Right lobe of liver (tissue), 6 donors: Measurements from ENCODE around the gene SLC4A11. TPM values are rescaled to one million over a fixed set of nuclear protein-coding genes. Genes with fewer than 3 reads are reported as not detected.

ENCODE experiments used
- ATAC-seq, 4 donors: fragments of 200-7000 bp; cut with Tn5 transposase; one replicate each; pipeline ENCODE4 v1.9.1; 2020; ENCODE audit warnings: mild to moderate bottlenecking in 4 of 4, moderate library complexity in 4 of 4
- DNase-seq, 3 donors: peaks; one replicate each; pipeline ENCODE4 v3.0.0-alpha.2; 2020
- H3K27ac ChIP-seq, 3 donors: fragments of 200-600 bp; one replicate each; pipeline ENCODE4 v1.8.0; 2022
- H3K27me3 ChIP-seq, 2 donors: fragments of 200-600 bp; one replicate each; pipeline ENCODE4 v1.8.0; 2022
- H3K36me3 ChIP-seq, 4 donors: fragments of 200-600 bp; sonication (generic) in 1 of 4; one replicate each; pipeline versions ENCODE4 v1.5.1 to v1.8.0; 2017 to 2022; ENCODE audit warnings: control low read depth in 1 of 4
- H3K4me1 ChIP-seq, 4 donors: fragments of 200-600 bp; sonication (generic) in 1 of 4; one replicate each; pipeline versions ENCODE4 v1.5.1 to v1.8.0; 2017 to 2022; ENCODE audit warnings: control low read depth in 1 of 4
- H3K4me3 ChIP-seq, 3 donors: fragments of 200-600 bp; one replicate each; pipeline ENCODE4 v1.8.0; 2022
- H3K9me3 ChIP-seq, 4 donors: fragments of 200-600 bp; sonication (generic) in 1 of 4; one replicate each; pipeline versions ENCODE4 v1.5.1 to v1.8.0; 2017 to 2022; ENCODE audit warnings: control low read depth in 1 of 4
- POLR2A ChIP-seq: fragments of 450-650 bp; IDR thresholded peaks from one replicate; pipeline ENCODE4 v1.6.1; 2017; ENCODE audit warnings: antibody characterized with exemption, mild to moderate bottlenecking
- WGBS: methylation state at CpG from one replicate; pipeline ENCODE4 v1.1.6; 2018; ENCODE audit warnings: low coverage, low lambda C conversion rate; ENCODE audit not compliant: insufficient coverage; ENCODE audit errors: missing lambda C conversion rate; 5-methylcytosine and 5-hydroxymethylcytosine counted together
- intact Hi-C, 2 donors: fragments of 100-400 bp; cut with DNase I; formaldehyde crosslinking; loops; one replicate each; pipeline versions ENCODE4 v1.11.2 to v1.14.1; 2022
- total RNA-seq, 6 experiments: library from RNA; depleted of rRNA in 2 of 6; stranded (reverse); fragments of >200 nt in 2 of 6; fragmentation: NEBNext Ultra II Directional in 3 of 6; extraction: Animal tissue kit (Norgen Biotek cat#: 25700) in 3 of 6; gene quantifications; one replicate each; pipeline versions ENCODE4 v1.1.0 to v1.2.4, GENCODE V29; 2016 to 2023
- TF ChIP-seq, protein P1 (sequence below), 4 donors: fragments of 200-600 bp in 3 of 4; fragments of 450-650 bp in 1 of 4; IDR thresholded peaks; one replicate each; pipeline versions ENCODE4 v1.5.1 to v1.8.0; 2016 to 2022; ENCODE audit warnings: antibody characterized with exemption in 4 of 4, mild to moderate bottlenecking in 2 of 4
- donor health status: DM: no; HTN: yes; CAD: no.
- donor health status: DM: no; HTN: no; CAD: no.
- donor health status: DM: no; HTN: no; CAD: no.
- donor health status: DM: no; HTN: yes; CAD: no.
- donor health status: DM: no; HTN: yes; CAD: no.

SLC4A11 gene
- total RNA-seq, 6 experiments from 2014 or later = 0.11 to 0.40 (median 0.18) TPM; not detected in 1

DNA sequence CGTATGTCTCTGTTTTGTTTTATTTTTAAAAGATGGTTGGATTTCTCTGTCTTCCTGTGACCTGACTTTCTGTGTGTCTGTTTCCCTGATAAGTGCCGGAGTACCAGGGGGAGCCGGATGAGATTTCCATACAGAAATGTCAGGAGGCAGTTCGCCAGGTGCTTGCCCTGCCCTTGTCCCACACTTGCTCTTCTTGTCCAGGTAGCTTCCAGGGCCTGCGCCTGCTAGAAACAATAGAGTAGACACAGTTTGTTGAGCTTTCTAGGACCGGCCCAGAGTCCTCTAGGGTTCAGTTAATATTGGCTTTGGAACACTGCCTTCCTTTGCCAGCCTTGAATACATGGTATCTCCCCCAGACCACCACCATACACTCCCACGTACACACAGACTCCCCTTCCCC lies 25.8 kb downstream of the SLC4A11 start:
- DNase-seq (no peak), ATAC-seq (no peak)
- H3K27me3 ChIP-seq = no peaks in the 10 kb centered on the region
- H3K27ac ChIP-seq = no peak overlapping the region
- intact Hi-C loops = no loop called here
- no peaks in the 10 kb centered on the region for H3K9me3 ChIP-seq
- WGBS = 87% methylated on average over 3 of the region's 7 CpGs
- peaks cover 0 to 4% (median 0%) of the 10 kb centered on the region in 4 donors for H3K36me3 ChIP-seq
- TF ChIP-seq, protein P1, sequence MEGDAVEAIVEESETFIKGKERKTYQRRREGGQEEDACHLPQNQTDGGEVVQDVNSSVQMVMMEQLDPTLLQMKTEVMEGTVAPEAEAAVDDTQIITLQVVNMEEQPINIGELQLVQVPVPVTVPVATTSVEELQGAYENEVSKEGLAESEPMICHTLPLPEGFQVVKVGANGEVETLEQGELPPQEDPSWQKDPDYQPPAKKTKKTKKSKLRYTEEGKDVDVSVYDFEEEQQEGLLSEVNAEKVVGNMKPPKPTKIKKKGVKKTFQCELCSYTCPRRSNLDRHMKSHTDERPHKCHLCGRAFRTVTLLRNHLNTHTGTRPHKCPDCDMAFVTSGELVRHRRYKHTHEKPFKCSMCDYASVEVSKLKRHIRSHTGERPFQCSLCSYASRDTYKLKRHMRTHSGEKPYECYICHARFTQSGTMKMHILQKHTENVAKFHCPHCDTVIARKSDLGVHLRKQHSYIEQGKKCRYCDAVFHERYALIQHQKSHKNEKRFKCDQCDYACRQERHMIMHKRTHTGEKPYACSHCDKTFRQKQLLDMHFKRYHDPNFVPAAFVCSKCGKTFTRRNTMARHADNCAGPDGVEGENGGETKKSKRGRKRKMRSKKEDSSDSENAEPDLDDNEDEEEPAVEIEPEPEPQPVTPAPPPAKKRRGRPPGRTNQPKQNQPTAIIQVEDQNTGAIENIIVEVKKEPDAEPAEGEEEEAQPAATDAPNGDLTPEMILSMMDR (IDR thresholded peaks at IDR 0.05) = no peak
- no peak for TF ChIP-seq POLR2A
- H3K4me1 ChIP-seq = peaks cover 0 to 4% (median 1%) of the 10 kb centered on the region in 4 donors
- H3K4me3 ChIP-seq = no peak overlapping the region

DNA sequence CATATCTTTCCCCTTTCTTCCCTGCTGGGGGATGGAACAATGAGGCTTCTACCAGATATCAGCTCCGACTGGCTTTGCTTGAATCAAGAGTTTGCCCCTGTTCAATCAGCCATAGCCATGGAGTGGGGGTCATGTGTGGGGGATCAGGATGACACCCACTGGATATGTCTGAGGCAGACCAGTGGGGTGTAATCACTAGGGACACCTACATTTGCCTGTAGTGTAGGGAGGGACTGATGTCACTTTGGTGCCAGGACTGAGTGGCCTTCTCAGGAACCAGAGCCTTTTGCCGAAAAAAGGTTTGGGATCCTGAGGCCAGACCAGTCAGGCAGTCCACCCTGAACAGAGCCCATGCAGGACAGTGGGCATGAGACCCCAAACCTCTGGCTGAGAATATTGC lies 28.6 kb downstream of the SLC4A11 start:
- TF ChIP-seq POLR2A = no peak
- TF ChIP-seq, protein P1 (IDR thresholded peaks at IDR 0.05) = no peak
- WGBS = 67% methylated on average over 1 of the region's 2 CpGs
- Histone ChIP-seq H3K9me3 (no peaks in the 10 kb centered on the region), H3K36me3 (peaks cover 0 to 4% (median 0%) of the 10 kb centered on the region in 4 donors), H3K4me3 (peak overlapping the region; percentile 77 to 91 (median 83)), H3K4me1 (peaks cover 0 to 4% (median 1%) of the 10 kb centered on the region in 4 donors), H3K27ac (no peak overlapping the region), H3K27me3 (no peaks in the 10 kb centered on the region)
- ATAC-seq (no peak), DNase-seq (no peak)
- intact Hi-C loops = no loop called here

DNA sequence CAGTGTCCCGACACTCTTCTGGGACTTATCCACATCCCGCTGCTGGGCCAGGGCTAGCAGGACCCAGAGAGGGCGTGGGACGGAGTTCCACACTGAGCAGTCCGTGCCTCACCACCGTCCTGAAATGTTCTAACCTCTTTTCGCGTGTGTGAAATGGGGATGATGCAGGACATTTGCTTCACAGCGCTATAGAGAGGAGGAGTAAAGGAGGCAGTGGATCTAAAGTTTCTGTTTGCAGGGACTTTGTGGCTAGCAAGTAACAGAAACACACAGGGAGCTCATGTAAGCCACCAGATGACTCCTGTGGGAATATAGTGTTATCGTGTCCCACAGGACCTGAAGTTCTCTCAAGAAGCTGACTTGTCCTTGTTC lies 29.1 kb downstream of the SLC4A11 start:
- H3K36me3 ChIP-seq = peaks cover 0 to 4% (median 0%) of the 10 kb centered on the region in 4 donors
- H3K27me3 ChIP-seq = no peaks in the 10 kb centered on the region
- peak overlapping the region; percentile 69 to 72 (median 71) for H3K27ac ChIP-seq
- WGBS = 2% methylated on average over 4 of the region's 10 CpGs
- TF ChIP-seq, protein P1 (IDR thresholded peaks at IDR 0.05) = no peak
- TF ChIP-seq POLR2A = no peak
- ATAC-seq (peak; percentile 41 to 50 (median 45)), DNase-seq (no peak)
- H3K4me3 ChIP-seq = peak overlapping the region; percentile 77 to 91 (median 83)
- no peaks in the 10 kb centered on the region for H3K9me3 ChIP-seq
- peaks cover 0 to 4% (median 1%) of the 10 kb centered on the region in 4 donors for H3K4me1 ChIP-seq
- intact Hi-C loops = no loop called here

DNA sequence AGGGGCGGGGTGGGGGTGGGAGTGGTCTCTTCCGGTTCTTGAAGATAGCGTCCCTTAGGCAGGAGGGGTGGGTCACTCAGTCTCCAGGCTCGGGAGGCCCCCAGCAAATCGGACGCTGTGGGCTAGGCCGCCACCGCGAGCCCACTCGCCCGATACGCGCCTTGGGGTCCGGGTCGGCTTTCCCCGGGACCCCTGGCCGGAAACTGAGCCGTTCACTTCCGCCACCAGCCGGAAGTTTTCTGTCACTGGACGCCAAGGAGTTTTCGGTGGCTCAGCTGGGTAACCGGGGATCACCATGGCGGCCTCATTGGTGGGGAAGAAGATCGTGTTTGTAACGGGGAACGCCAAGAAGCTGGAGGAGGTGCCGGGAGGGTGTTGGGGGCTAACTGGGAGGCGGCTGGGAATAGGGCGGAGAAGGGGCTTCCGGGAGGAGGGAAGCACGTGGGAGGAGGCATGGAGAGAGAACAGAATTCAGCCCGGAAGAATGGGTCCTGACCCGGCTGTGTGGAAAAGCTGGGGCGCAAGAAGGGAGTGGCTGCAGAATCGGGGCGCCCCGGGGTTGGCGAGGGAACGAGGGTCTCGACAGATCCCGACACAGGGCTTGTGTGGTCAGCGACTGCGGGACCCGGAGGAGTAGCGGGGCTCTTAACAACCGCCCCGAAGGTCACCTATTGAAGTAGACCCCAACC lies 29.6 kb downstream of the SLC4A11 start, which contains the start of gene ITPA:
ITPA (plus strand) TSS at position 242 of the 689 bp plus-strand sequence; CDS start at position 296, 54 bp downstream.
- no peaks in the 10 kb centered on the region for H3K9me3 ChIP-seq
- ATAC-seq (peak; percentile 55 to 71 (median 61)), DNase-seq (peak; percentile 53 to 70 (median 60))
- 2% methylated on average over 15 of the region's 48 CpGs for WGBS
- peaks cover 0 to 4% (median 0%) of the 10 kb centered on the region in 4 donors for H3K36me3 ChIP-seq
- H3K27me3 ChIP-seq = no peaks in the 10 kb centered on the region
- TF ChIP-seq, protein P1 (IDR thresholded peaks at IDR 0.05) = no peak
- TF ChIP-seq POLR2A = no peak
- H3K27ac ChIP-seq = peak within 1 kb of the TSS; percentile 69 to 72 (median 71)
- intact Hi-C loops = no loop called here
- peak within 1 kb of the TSS; percentile 77 to 91 (median 83) for H3K4me3 ChIP-seq
- peaks cover 0 to 4% (median 1%) of the 10 kb centered on the region in 4 donors for H3K4me1 ChIP-seq
